Panc1 (cell line): ENCODE data around the gene LSMEM2. TPM values are rescaled to one million over a fixed set of nuclear protein-coding genes. Genes with fewer than 3 reads are reported as not detected.

Experiments
- ATAC-seq: fragments of 200-7000 bp; cut with Tn5 transposase; 2 replicates; pipeline ENCODE4 v1.9.1; 2020; ENCODE audit warnings: mild to moderate bottlenecking, moderate library complexity
- BruUV-seq: library from RNA; stranded (reverse); fragments of 400-500 nt; replicated peaks from 2 replicates; lab custom pipeline; 2021; lab: Mats Ljungman, UMichigan
- CTCF ChIA-PET: fragments of 300-600 bp; sonication (Branson Sonifier 250); formaldehyde crosslinking; loops from one replicate; lab custom pipeline; 2022; ENCODE audit warnings: antibody characterized with exemption; lab: Charles Lee
- POLR2A ChIA-PET: fragments of 300-600 bp; sonication (Branson Sonifier 250); formaldehyde crosslinking; loops from one replicate; lab custom pipeline; 2022; ENCODE audit warnings: antibody characterized with exemption; lab: Charles Lee
- DNase-seq: peaks from one replicate; pipeline ENCODE4 v3.0.0-alpha.2; 2010; ENCODE audit warnings: low read depth, low spot score
- H3K27ac ChIP-seq: 2 replicates; pipeline ENCODE4 v1.5.1; 2011; ENCODE audit warnings: mild to moderate bottlenecking, low read length, inconsistent platforms
- H3K27me3 ChIP-seq: fragments of 200-500 bp; sonication (Bioruptor generic); 2 replicates; pipeline ENCODE4 v1.6.0; 2014; ENCODE audit warnings: low read length, inconsistent platforms; ENCODE audit not compliant: control insufficient read depth, insufficient read depth
- H3K36me3 ChIP-seq: fragments of 200-500 bp; sonication (Bioruptor generic); 2 replicates; pipeline ENCODE4 v1.5.1; 2014; ENCODE audit warnings: inconsistent platforms, mild to moderate bottlenecking, low read length, moderate library complexity; ENCODE audit not compliant: control insufficient read depth, insufficient read depth
- H3K4me1 ChIP-seq: 2 replicates; pipeline ENCODE4 v1.5.1; 2011; ENCODE audit warnings: inconsistent platforms, mild to moderate bottlenecking, low read length, moderate library complexity; ENCODE audit not compliant: control insufficient read depth, insufficient read depth
- H3K4me3 ChIP-seq, 2 experiments: 2 replicates each; pipeline ENCODE4 v1.5.1; 2011 to 2012; ENCODE audit warnings: low read depth in 2 of 2, low read length in 2 of 2, mild to moderate bottlenecking in 2 of 2, inconsistent platforms in 1 of 2, moderate library complexity in 1 of 2
- H3K9me3 ChIP-seq: fragments of 200-500 bp; sonication (Bioruptor generic); 2 replicates; pipeline ENCODE4 v1.5.1; 2014; ENCODE audit warnings: low read depth, mild to moderate bottlenecking, inconsistent platforms, low read length, moderate library complexity; ENCODE audit not compliant: control insufficient read depth, insufficient read depth
- CTCF ChIP-seq: fragments of 450-650 bp; IDR thresholded peaks from 2 replicates; pipeline ENCODE4 v1.5.1; 2017; ENCODE audit warnings: mild to moderate bottlenecking
- POLR2AphosphoS5 ChIP-seq: IDR thresholded peaks from 2 replicates; pipeline ENCODE4 v1.6.1; 2012; ENCODE audit warnings: mild to moderate bottlenecking, low read depth, low read length, moderate library complexity
- REST ChIP-seq, 2 experiments: IDR thresholded peaks; 2 replicates each; pipeline ENCODE4 v1.6.1; 2011 to 2012; ENCODE audit warnings: low read depth in 2 of 2, control low read depth in 1 of 2, low read length in 1 of 2, mild to moderate bottlenecking in 1 of 2, moderate library complexity in 1 of 2; ENCODE audit not compliant: insufficient read depth in 1 of 2
- SIN3A ChIP-seq: IDR thresholded peaks from 2 replicates; pipeline ENCODE4 v1.6.1; 2012; ENCODE audit warnings: low read depth, mild to moderate bottlenecking, low read length, moderate library complexity, borderline replicate concordance; ENCODE audit not compliant: insufficient read depth
- TCF7L2 ChIP-seq: IDR thresholded peaks from 2 replicates; pipeline ENCODE4 v1.6.1; 2011; ENCODE audit warnings: mild to moderate bottlenecking, low read depth, low read length, inconsistent platforms
- in situ Hi-C: cut with HindIII; loops from 2 replicates; pipeline ENCODE4 v1.10.0; 2016; ENCODE audit warnings: low sequenced_read_pairs, low pct_unique_long_range_greater_than_20kb
- intact Hi-C: fragments of 100-400 bp; cut with micrococcal nuclease; formaldehyde crosslinking; loops from one replicate; pipeline ENCODE4 v1.10.0; 2022; ENCODE audit not compliant: unreplicated experiment
- total RNA-seq: library from RNA; stranded (reverse); gene quantifications from one replicate; pipeline ENCODE4 v1.2.1, GENCODE V29; 2021; ENCODE audit not compliant: unreplicated experiment

Gene LSMEM2
- total RNA-seq, 1 experiment from 2014 or later, result not detected

- CTCF ChIA-PET, result interaction anchor here (0.6 to 0.7 kb wide), 3 partner anchors 25 to 1202 kb away, joined by 4 to 6 read pairs (median 4); no protein-coding TSS in a partner anchor
- no peaks in the 10 kb centered on the region for H3K36me3 ChIP-seq
- peak overlapping the region; percentile 79 for H3K27ac ChIP-seq
- TF ChIP-seq REST (IDR thresholded peaks at IDR 0.05; ENCODE audit: insufficient read depth in 1 of 2, low read depth in 2 of 2, low read length in 1 of 2) (no peak), SIN3A (no peak), TCF7L2 (no peak), POLR2AphosphoS5 (no peak), CTCF (no peak)
- H3K9me3 ChIP-seq, result no peaks in the 10 kb centered on the region
- BruUV-seq, result TSS peak; percentile 80
- DNase-seq (no peak), ATAC-seq (no peak)
- intact Hi-C loops (no loop called here), in situ Hi-C loops (no loop called here)
- H3K4me1 ChIP-seq, result peaks cover 4% of the 10 kb centered on the region
- H3K27me3 ChIP-seq, result no peaks in the 10 kb centered on the region
- POLR2A ChIA-PET, result interaction anchor here (0.6 kb wide), 2 partner anchors 63 to 370 kb away, joined by 6 to 10 read pairs; no protein-coding TSS in a partner anchor
- peak overlapping the region; percentile 63 to 65 for H3K4me3 ChIP-seq
Measured at GRCh38 chr3:50299929-50300680, 21.2 kb downstream of the LSMEM2 start.

GRCh38 chr3:50300681-50301254 is 21.9 kb downstream of the LSMEM2 start:
- intact Hi-C loops, result no loop called here
- H3K9me3 ChIP-seq, result no peaks in the 10 kb centered on the region
- no peak overlapping the region for H3K4me3 ChIP-seq
- H3K4me1 ChIP-seq, result peaks cover 4% of the 10 kb centered on the region
- POLR2A ChIA-PET, result no interaction called here
- TF ChIP-seq SIN3A, result no peak
- TF ChIP-seq POLR2AphosphoS5, result no peak
- no peak for TF ChIP-seq REST (IDR thresholded peaks at IDR 0.05; ENCODE audit: insufficient read depth in 1 of 2, low read depth in 2 of 2, low read length in 1 of 2)
- TF ChIP-seq CTCF, result no peak
- no peak for TF ChIP-seq TCF7L2
- no peak for ATAC-seq
- BruUV-seq, result no TSS peak
- no peak for DNase-seq
- no peaks in the 10 kb centered on the region for H3K36me3 ChIP-seq
- no peak overlapping the region for H3K27ac ChIP-seq
- H3K27me3 ChIP-seq, result no peaks in the 10 kb centered on the region
- CTCF ChIA-PET, result interaction anchor here (0.6 kb wide), 1 partner anchor 101 kb away, joined by 6 read pairs; no protein-coding TSS in a partner anchor
- in situ Hi-C loops, result no loop called here
